ENCODE data around the gene UBTD1. TPM values are rescaled to one million over a fixed set of nuclear protein-coding genes. Genes with fewer than 3 reads are reported as not detected.
"Not testable (repeated sequence)": the region's sequence is repeated elsewhere in the genome, so short reads cannot be mapped to it uniquely, and the experiment has no call there.

Gene UBTD1
- total RNA-seq, 1 donor from 2014 or later: 37.7 TPM

GRCh38 chr10:97574374-97575126 lies 75.8 kb downstream of the UBTD1 start:
- no peak overlapping the region for H3K4me3 ChIP-seq
- intact Hi-C loops (cut with DNase I): no loop called here
- H3K4me1 ChIP-seq: peaks cover 9% of the 10 kb centered on the region
- DNase-seq (peak; percentile 75), ATAC-seq (peak; percentile 74 to 78)
- H3K27me3 ChIP-seq (ENCODE audit: low read depth): no peaks in the 10 kb centered on the region
- TF ChIP-seq, protein P1, sequence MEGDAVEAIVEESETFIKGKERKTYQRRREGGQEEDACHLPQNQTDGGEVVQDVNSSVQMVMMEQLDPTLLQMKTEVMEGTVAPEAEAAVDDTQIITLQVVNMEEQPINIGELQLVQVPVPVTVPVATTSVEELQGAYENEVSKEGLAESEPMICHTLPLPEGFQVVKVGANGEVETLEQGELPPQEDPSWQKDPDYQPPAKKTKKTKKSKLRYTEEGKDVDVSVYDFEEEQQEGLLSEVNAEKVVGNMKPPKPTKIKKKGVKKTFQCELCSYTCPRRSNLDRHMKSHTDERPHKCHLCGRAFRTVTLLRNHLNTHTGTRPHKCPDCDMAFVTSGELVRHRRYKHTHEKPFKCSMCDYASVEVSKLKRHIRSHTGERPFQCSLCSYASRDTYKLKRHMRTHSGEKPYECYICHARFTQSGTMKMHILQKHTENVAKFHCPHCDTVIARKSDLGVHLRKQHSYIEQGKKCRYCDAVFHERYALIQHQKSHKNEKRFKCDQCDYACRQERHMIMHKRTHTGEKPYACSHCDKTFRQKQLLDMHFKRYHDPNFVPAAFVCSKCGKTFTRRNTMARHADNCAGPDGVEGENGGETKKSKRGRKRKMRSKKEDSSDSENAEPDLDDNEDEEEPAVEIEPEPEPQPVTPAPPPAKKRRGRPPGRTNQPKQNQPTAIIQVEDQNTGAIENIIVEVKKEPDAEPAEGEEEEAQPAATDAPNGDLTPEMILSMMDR (IDR thresholded peaks at IDR 0.05): no peak
- peaks cover 22% of the 10 kb centered on the region for H3K36me3 ChIP-seq
- peak overlapping the region; percentile 12 for H3K27ac ChIP-seq
- H3K9me3 ChIP-seq: no peaks in the 10 kb centered on the region

GRCh38 chr10:97575127-97575668 lies 76.5 kb downstream of the UBTD1 start:
- TF ChIP-seq, protein P1 (IDR thresholded peaks at IDR 0.05): no peak
- DNase-seq (no peak), ATAC-seq (no peak)
- no peaks in the 10 kb centered on the region for H3K9me3 ChIP-seq
- peaks cover 9% of the 10 kb centered on the region for H3K4me1 ChIP-seq
- no peaks in the 10 kb centered on the region for H3K27me3 ChIP-seq (ENCODE audit: low read depth)
- H3K36me3 ChIP-seq: peaks cover 16% of the 10 kb centered on the region
- H3K27ac ChIP-seq: peak overlapping the region; percentile 12
- intact Hi-C loops (cut with DNase I): no loop called here
- H3K4me3 ChIP-seq: no peak overlapping the region

DNA sequence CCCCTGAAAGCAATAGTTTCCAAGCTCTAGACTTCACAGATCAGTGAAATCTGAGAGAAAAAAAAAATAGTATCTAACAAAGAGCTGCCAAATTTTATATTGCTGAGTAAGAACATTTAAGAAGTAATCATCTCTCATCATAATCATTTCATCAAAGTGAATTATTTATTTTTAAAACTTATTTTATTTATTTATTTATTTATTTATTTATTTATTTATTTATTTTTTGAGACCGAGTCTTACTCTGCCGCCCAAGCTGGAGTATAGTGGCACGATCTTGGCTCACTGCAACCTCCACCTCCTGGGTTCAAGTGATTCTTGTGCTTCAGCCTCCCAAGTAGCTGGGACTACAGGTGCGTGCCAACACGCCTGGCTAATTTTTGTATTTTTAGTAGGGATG lies 77.8 kb downstream of the UBTD1 start:
- H3K4me3 ChIP-seq; H3K27ac ChIP-seq; H3K9me3 ChIP-seq; ATAC-seq; H3K36me3 ChIP-seq; H3K27me3 ChIP-seq (ENCODE audit: low read depth); intact Hi-C loops (cut with DNase I); DNase-seq; H3K4me1 ChIP-seq: not testable (repeated sequence)

DNA sequence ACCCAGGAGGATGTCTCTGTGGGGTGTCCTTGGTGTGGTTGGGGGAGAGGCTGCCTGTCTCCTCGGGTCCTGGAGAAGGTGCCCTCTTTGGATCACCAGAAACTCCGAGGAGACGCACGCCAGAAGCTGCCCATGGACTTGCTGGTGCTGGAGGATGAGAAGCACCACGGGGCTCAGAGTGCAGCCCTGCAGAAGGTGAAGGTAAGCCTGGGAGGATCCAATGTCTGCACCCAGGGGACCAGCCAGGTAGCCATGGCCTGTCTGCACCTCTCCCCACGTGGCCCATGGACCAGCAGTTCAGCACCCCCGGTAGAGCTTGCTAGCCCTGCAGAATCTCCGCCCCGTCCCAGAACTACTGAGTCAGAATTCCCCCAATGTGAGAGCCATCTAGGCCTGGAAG lies 79.0 kb downstream of the UBTD1 start:
- H3K36me3 ChIP-seq: no peaks in the 10 kb centered on the region
- ATAC-seq (no peak), DNase-seq (no peak)
- no peak overlapping the region for H3K27ac ChIP-seq
- no peaks in the 10 kb centered on the region for H3K9me3 ChIP-seq
- intact Hi-C loops (cut with DNase I): no loop called here
- TF ChIP-seq, protein P1 (IDR thresholded peaks at IDR 0.05): no peak
- peaks cover under 1% of the 10 kb centered on the region for H3K4me1 ChIP-seq
- H3K27me3 ChIP-seq (ENCODE audit: low read depth): no peaks in the 10 kb centered on the region
- no peak overlapping the region for H3K4me3 ChIP-seq

- intact Hi-C loops (cut with DNase I): no loop called here
- ATAC-seq: no peak
- no peak for DNase-seq
These were observed 79.6 kb downstream of the UBTD1 start for GRCh38 chr10:97578171-97578844.

More at GRCh38 chr10:97578171-97578844, 79.6 kb downstream of the UBTD1 start:
- Histone ChIP-seq H3K27ac (no peak overlapping the region), H3K4me1 (no peaks in the 10 kb centered on the region), H3K4me3 (no peak overlapping the region), H3K36me3 (no peaks in the 10 kb centered on the region), H3K27me3 (ENCODE audit: low read depth) (no peaks in the 10 kb centered on the region), H3K9me3 (no peaks in the 10 kb centered on the region)
- TF ChIP-seq, protein P1 (IDR thresholded peaks at IDR 0.05): no peak
